ENCODE measurements around the gene ARHGEF2. TPM values are rescaled to one million over a fixed set of nuclear protein-coding genes. Genes with fewer than 3 reads are reported as not detected.

ARHGEF2 gene
- total RNA-seq, 1 donor from 2014 or later, result 111 TPM

GRCh38 chr1:156021093-156021428 lies 42.7 kb upstream of the ARHGEF2 start:
- TF ChIP-seq CTCF (IDR thresholded peaks at IDR 0.05; ENCODE audit: unreplicated experiment), result no peak
- H3K4me3 Mint-ChIP-seq, result peak overlapping the region; percentile 96
- no peak for DNase-seq (ENCODE audit: low spot score in 2 of 2, unreplicated experiment in 2 of 2)
- peaks cover 22% of the 10 kb centered on the region for H3K4me1 Mint-ChIP-seq
- peaks cover 17% of the 10 kb centered on the region for H3K36me3 Mint-ChIP-seq
- H3K27ac Mint-ChIP-seq, result peak overlapping the region; percentile 92
- peaks cover 1% of the 10 kb centered on the region for H3K27me3 Mint-ChIP-seq (ENCODE audit: low read depth)
- no peaks in the 10 kb centered on the region for H3K9me3 Mint-ChIP-seq

DNA sequence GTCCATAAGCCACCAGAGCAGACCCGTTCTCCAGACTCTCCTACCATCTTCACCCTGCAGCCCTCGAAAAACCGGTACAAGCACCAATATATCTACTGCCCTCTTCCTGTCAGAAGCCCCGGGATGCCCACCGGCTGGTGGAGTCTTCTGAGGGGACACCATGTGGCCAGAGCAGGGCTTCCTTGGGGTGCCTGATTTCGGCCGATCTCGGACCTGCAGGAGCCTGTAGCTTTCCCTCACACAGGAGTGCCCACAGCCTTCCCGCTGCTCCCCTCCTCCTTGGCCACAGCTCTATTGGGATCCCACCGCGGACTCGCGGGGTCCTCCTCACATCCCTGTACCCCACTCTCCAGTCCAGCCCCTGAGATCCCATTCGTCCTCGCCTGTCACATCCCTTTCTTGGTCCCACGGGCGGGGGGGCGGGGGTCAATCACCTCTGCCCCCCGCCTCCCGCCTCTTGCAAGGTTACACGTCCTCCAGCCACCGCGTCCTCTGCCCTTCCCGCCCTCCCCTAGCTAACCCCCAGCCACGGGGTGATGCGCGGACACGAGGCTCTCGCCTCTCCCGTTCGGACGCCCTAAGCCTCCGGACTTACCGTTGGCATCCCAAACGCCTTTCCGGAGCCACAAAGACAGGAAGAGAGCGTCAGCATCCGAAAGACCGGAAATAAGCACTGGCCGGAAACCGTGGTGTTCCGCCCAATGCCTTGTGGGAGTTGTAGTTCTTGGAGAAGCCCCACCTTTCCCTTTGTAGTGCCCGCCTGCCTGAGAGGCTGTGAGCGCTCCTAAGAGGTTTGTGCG lies 42.1 kb upstream of the ARHGEF2 start, which contains the start of gene SSR2:
Gene SSR2, minus strand, starts transcription at position 659 of the 800 bp plus-strand sequence. CDS start 784 bp downstream, outside the sequence.
- Mint-ChIP-seq H3K27ac (peak within 1 kb of the TSS; percentile 93), H3K36me3 (peaks cover 17% of the 10 kb centered on the region), H3K4me1 (peaks cover 18% of the 10 kb centered on the region), H3K4me3 (peak within 1 kb of the TSS; percentile 96), H3K27me3 (ENCODE audit: low read depth) (peaks cover 1% of the 10 kb centered on the region), H3K9me3 (no peaks in the 10 kb centered on the region)
- peak; percentile 68 to 83 for DNase-seq (ENCODE audit: low spot score in 2 of 2, unreplicated experiment in 2 of 2)
- TF ChIP-seq CTCF (IDR thresholded peaks at IDR 0.05; ENCODE audit: unreplicated experiment), result no peak

DNA sequence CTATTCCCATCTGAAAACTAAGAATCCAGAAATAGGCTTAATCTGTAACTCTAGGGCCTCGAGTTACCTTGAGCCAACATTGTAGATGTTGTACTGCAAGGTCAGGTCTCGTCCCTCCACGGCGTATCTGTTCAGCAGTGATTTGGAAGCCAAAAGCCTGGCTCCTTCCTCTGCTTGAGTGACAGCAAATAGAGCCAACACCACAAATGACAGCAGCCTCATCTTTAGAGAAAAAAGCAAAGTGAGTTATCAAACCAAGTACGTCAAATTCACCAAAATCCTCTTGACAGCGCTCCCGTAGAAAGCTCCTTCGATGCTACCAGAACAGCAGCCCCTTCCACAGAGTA lies 41.6 kb upstream of the ARHGEF2 start:
- Mint-ChIP-seq H3K27me3 (ENCODE audit: low read depth) (no peaks in the 10 kb centered on the region), H3K4me3 (peak overlapping the region; percentile 96), H3K4me1 (peaks cover 16% of the 10 kb centered on the region)

GRCh38 chr1:156014829-156015228 lies 36.5 kb upstream of the ARHGEF2 start:
- Mint-ChIP-seq H3K27me3 (ENCODE audit: low read depth) (no peaks in the 10 kb centered on the region), H3K9me3 (no peaks in the 10 kb centered on the region), H3K36me3 (peaks cover 45% of the 10 kb centered on the region), H3K27ac (no peak overlapping the region), H3K4me3 (no peak overlapping the region), H3K4me1 (peaks cover 13% of the 10 kb centered on the region)
- DNase-seq (ENCODE audit: low spot score in 2 of 2, unreplicated experiment in 2 of 2), result no peak
- TF ChIP-seq CTCF (IDR thresholded peaks at IDR 0.05; ENCODE audit: unreplicated experiment), result no peak

More for the DNA sequence above, 41.6 kb upstream of the ARHGEF2 start:
- DNase-seq (ENCODE audit: low spot score in 2 of 2, unreplicated experiment in 2 of 2), result no peak
- Mint-ChIP-seq H3K36me3 (peaks cover 17% of the 10 kb centered on the region), H3K9me3 (no peaks in the 10 kb centered on the region), H3K27ac (peak overlapping the region; percentile 93)
- no peak for TF ChIP-seq CTCF (IDR thresholded peaks at IDR 0.05; ENCODE audit: unreplicated experiment)

GRCh38 chr1:156012051-156012817 lies 33.9 kb upstream of the ARHGEF2 start:
- peaks cover 46% of the 10 kb centered on the region for H3K36me3 Mint-ChIP-seq
- DNase-seq (ENCODE audit: low spot score in 2 of 2, unreplicated experiment in 2 of 2), result no peak
- peaks cover 17% of the 10 kb centered on the region for H3K4me1 Mint-ChIP-seq
- no peak overlapping the region for H3K27ac Mint-ChIP-seq
- H3K4me3 Mint-ChIP-seq, result no peak overlapping the region
- H3K9me3 Mint-ChIP-seq, result no peaks in the 10 kb centered on the region
- TF ChIP-seq CTCF (IDR thresholded peaks at IDR 0.05; ENCODE audit: unreplicated experiment), result no peak
- no peaks in the 10 kb centered on the region for H3K27me3 Mint-ChIP-seq (ENCODE audit: low read depth)
